SK-N-SH treated with all-trans-retinoic acid at 6 μM for 48 hours (cell line): ENCODE measurements around the gene SLC35F3.

Source experiments
- ATAC-seq: fragments of 200-7000 bp; cut with Tn5 transposase; 3 replicates; pipeline ENCODE4 v1.9.1; 2020; ENCODE audit warnings: mild to moderate bottlenecking, moderate library complexity
- ARNTL ChIP-seq: fragments of 450-650 bp; formaldehyde crosslinking; IDR thresholded peaks from 2 replicates; pipeline ENCODE4 v1.5.0; 2020; ENCODE audit warnings: low read depth, mild to moderate bottlenecking, moderate library complexity, borderline replicate concordance
- BACH2 ChIP-seq: fragments of 250-450 bp; sonication (Bioruptor Pico); IDR thresholded peaks from 2 replicates; pipeline ENCODE4 v1.9.0; 2021; ENCODE audit warnings: mild to moderate bottlenecking, borderline replicate concordance
- CSDC2 ChIP-seq: fragments of 250-450 bp; sonication (Bioruptor Pico); IDR thresholded peaks from 2 replicates; pipeline ENCODE4 v1.5.0; 2020; ENCODE audit warnings: mild to moderate bottlenecking, moderate library complexity
- ESRRG ChIP-seq: fragments of 250-450 bp; sonication (Bioruptor Pico); IDR thresholded peaks from 2 replicates; pipeline ENCODE4 v1.6.1; 2021; ENCODE audit warnings: mild to moderate bottlenecking
- GLIS3 ChIP-seq: fragments of 250-450 bp; sonication (Bioruptor Pico); IDR thresholded peaks from 2 replicates; pipeline ENCODE4 v1.5.0; 2020; ENCODE audit warnings: mild to moderate bottlenecking, moderate library complexity
- ISL1 ChIP-seq: fragments of 250-450 bp; sonication (Bioruptor Pico); IDR thresholded peaks from 2 replicates; pipeline ENCODE4 v2.1.2; 2022; ENCODE audit warnings: mild to moderate bottlenecking, moderate library complexity
- OSR1 ChIP-seq: fragments of 250-450 bp; sonication (Bioruptor Pico); IDR thresholded peaks from 2 replicates; pipeline ENCODE4 v1.8.0; 2022; ENCODE audit warnings: moderate library complexity, mild to moderate bottlenecking, inconsistent platforms
- PATZ1 ChIP-seq: fragments of 250-450 bp; sonication (Bioruptor Pico); IDR thresholded peaks from 2 replicates; pipeline ENCODE4 v1.8.0; 2020; ENCODE audit warnings: mild to moderate bottlenecking, moderate library complexity, borderline replicate concordance
- PPARA ChIP-seq: fragments of 250-450 bp; sonication (Bioruptor Pico); IDR thresholded peaks from 2 replicates; pipeline ENCODE4 v1.5.0; 2020; ENCODE audit warnings: mild to moderate bottlenecking, borderline replicate concordance
- RARB ChIP-seq: fragments of 250-450 bp; sonication (Bioruptor Pico); IDR thresholded peaks from 2 replicates; pipeline ENCODE4 v1.8.0; 2021; ENCODE audit warnings: mild to moderate bottlenecking, moderate library complexity
- SNAI2 ChIP-seq: fragments of 250-450 bp; sonication (Bioruptor Pico); IDR thresholded peaks from 2 replicates; pipeline ENCODE4 v1.5.0; 2020; ENCODE audit warnings: mild to moderate bottlenecking, moderate library complexity
- TCF4 ChIP-seq: fragments of 250-450 bp; sonication (Bioruptor Pico); IDR thresholded peaks from 2 replicates; pipeline ENCODE4 v1.8.0; 2021; ENCODE audit warnings: mild to moderate bottlenecking, moderate library complexity, borderline replicate concordance
- TOX ChIP-seq: fragments of 250-450 bp; sonication (Bioruptor Pico); IDR thresholded peaks from 2 replicates; pipeline ENCODE4 v1.8.0; 2021; ENCODE audit warnings: mild to moderate bottlenecking, moderate library complexity, borderline replicate concordance
- TSHZ2 ChIP-seq: fragments of 250-450 bp; sonication (Bioruptor Pico); IDR thresholded peaks from 2 replicates; pipeline ENCODE4 v1.5.0; 2020; ENCODE audit warnings: mild to moderate bottlenecking, moderate library complexity
- ZC3H10 ChIP-seq: fragments of 250-450 bp; sonication (Bioruptor Pico); IDR thresholded peaks from 2 replicates; pipeline ENCODE4 v1.5.1; 2021; ENCODE audit warnings: mild to moderate bottlenecking, moderate library complexity
- ZFP3 ChIP-seq: fragments of 250-450 bp; sonication (Bioruptor Pico); IDR thresholded peaks from 2 replicates; pipeline ENCODE4 v1.5.0; 2020; ENCODE audit warnings: mild to moderate bottlenecking, moderate library complexity
- ZFP30 ChIP-seq: fragments of 450-650 bp; formaldehyde crosslinking; IDR thresholded peaks from 2 replicates; pipeline ENCODE4 v1.5.0; 2022; ENCODE audit warnings: mild to moderate bottlenecking, moderate library complexity
- ZNF565 ChIP-seq: fragments of 450-650 bp; formaldehyde crosslinking; conservative IDR thresholded peaks from 2 replicates; pipeline ENCODE4 v1.5.0; 2020; ENCODE audit warnings: low read depth, mild to moderate bottlenecking, moderate library complexity
- ZNF70 ChIP-seq: fragments of 450-650 bp; formaldehyde crosslinking; IDR thresholded peaks from 2 replicates; pipeline ENCODE4 v1.5.0; 2020; ENCODE audit warnings: mild to moderate bottlenecking, moderate library complexity
- ZNF8 ChIP-seq: fragments of 450-650 bp; formaldehyde crosslinking; IDR thresholded peaks from 2 replicates; pipeline ENCODE4 v1.5.0; 2020; ENCODE audit warnings: mild to moderate bottlenecking, moderate library complexity
- TF ChIP-seq, protein P1 (sequence below): fragments of 250-450 bp; sonication (Bioruptor Pico); IDR thresholded peaks from 2 replicates; pipeline ENCODE4 v1.5.1; 2021; ENCODE audit warnings: mild to moderate bottlenecking, moderate library complexity
- TF ChIP-seq, protein P2 (sequence below): fragments of 250-450 bp; sonication (Bioruptor Pico); IDR thresholded peaks from 2 replicates; pipeline ENCODE4 v1.5.1; 2020; ENCODE audit warnings: low read depth, mild to moderate bottlenecking, moderate library complexity

SLC35F3 gene

DNA sequence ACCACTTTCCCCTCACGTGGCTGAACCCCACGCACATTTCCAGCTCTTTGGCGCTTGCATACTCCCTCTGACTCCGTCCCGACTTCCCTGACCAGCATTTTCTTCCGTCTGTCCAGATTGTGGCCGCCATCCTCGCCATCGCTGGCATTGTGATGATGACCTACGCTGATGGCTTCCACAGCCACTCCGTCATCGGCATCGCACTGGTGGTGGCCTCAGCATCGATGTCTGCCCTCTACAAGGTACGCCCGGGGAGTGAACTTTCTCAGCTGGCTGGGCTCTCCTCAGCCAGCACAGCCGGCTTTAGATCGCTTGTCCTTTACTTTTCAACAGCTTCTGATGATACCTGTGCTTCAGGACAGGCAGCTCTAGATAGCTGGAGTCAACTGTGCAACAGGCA is 412.0 kb downstream of the SLC35F3 start (continued):
- TF ChIP-seq ARNTL (CRISPR knock-in tag): no peak
- TF ChIP-seq ZFP3: no peak
- TF ChIP-seq, protein P1, sequence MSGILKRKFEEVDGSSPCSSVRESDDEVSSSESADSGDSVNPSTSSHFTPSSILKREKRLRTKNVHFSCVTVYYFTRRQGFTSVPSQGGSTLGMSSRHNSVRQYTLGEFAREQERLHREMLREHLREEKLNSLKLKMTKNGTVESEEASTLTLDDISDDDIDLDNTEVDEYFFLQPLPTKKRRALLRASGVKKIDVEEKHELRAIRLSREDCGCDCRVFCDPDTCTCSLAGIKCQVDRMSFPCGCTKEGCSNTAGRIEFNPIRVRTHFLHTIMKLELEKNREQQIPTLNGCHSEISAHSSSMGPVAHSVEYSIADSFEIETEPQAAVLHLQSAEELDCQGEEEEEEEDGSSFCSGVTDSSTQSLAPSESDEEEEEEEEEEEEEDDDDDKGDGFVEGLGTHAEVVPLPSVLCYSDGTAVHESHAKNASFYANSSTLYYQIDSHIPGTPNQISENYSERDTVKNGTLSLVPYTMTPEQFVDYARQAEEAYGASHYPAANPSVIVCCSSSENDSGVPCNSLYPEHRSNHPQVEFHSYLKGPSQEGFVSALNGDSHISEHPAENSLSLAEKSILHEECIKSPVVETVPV (CRISPR knock-in tag): no peak
- TF ChIP-seq RARB (CRISPR knock-in tag): no peak
- no peak for TF ChIP-seq OSR1
- no peak for TF ChIP-seq PATZ1

- ATAC-seq: no peak
- TF ChIP-seq BACH2 (CRISPR knock-in tag): no peak
- no peak for TF ChIP-seq ZFP30
- TF ChIP-seq ARNTL (CRISPR knock-in tag): no peak
- TF ChIP-seq ESRRG (CRISPR knock-in tag): no peak
- TF ChIP-seq ZNF565 (CRISPR knock-in tag): no peak
- TF ChIP-seq ZNF70 (CRISPR knock-in tag): no peak
- no peak for TF ChIP-seq ISL1 (CRISPR knock-in tag)
- no peak for TF ChIP-seq CSDC2 (CRISPR knock-in tag)
- TF ChIP-seq ZC3H10 (CRISPR knock-in tag): no peak
- TF ChIP-seq PATZ1: no peak
- TF ChIP-seq ZFP3: no peak
- no peak for TF ChIP-seq SNAI2
Observed at GRCh38 chr1:234316937-234317336, 412.5 kb downstream of the SLC35F3 start.

- TF ChIP-seq ZNF565 (CRISPR knock-in tag): no peak
- TF ChIP-seq ZC3H10 (CRISPR knock-in tag): no peak
- no peak for TF ChIP-seq ZNF70 (CRISPR knock-in tag)
- TF ChIP-seq PPARA (CRISPR knock-in tag): no peak
- TF ChIP-seq ESRRG (CRISPR knock-in tag): no peak
- TF ChIP-seq CSDC2 (CRISPR knock-in tag): no peak
- TF ChIP-seq, protein P2, sequence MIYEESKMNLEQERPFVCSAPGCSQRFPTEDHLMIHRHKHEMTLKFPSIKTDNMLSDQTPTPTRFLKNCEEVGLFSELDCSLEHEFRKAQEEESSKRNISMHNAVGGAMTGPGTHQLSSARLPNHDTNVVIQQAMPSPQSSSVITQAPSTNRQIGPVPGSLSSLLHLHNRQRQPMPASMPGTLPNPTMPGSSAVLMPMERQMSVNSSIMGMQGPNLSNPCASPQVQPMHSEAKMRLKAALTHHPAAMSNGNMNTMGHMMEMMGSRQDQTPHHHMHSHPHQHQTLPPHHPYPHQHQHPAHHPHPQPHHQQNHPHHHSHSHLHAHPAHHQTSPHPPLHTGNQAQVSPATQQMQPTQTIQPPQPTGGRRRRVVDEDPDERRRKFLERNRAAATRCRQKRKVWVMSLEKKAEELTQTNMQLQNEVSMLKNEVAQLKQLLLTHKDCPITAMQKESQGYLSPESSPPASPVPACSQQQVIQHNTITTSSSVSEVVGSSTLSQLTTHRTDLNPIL (CRISPR knock-in tag): no peak
- no peak for TF ChIP-seq BACH2 (CRISPR knock-in tag)
- TF ChIP-seq RARB (CRISPR knock-in tag): no peak
- no peak for TF ChIP-seq ZNF8 (CRISPR knock-in tag)
- no peak for ATAC-seq
Observed at GRCh38 chr1:234320069-234320468, 415.6 kb downstream of the SLC35F3 start.

DNA sequence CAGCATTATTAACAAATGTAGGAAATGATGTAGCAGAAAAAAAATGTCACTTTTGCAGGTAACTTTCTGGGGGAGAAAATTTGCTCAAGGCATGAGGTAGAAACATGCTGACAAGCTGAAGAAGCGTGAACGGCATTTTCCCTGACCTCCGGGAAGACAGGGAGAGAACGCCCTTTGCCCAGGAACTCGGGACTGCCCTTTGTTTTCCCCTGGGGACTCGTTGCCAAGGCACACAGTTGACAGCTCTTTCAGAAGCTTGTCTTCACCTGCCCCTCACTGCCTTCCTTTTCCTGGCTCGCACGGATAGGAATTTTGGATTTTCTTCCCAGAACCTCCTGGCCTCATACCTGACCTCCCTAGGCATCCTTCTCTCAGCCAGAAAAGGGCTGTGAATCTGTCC is 416.1 kb downstream of the SLC35F3 start:
- TF ChIP-seq TSHZ2 (CRISPR knock-in tag) (no peak), ZNF70 (CRISPR knock-in tag) (no peak), TOX (CRISPR knock-in tag) (no peak), CSDC2 (CRISPR knock-in tag) (no peak), ZNF8 (CRISPR knock-in tag) (no peak), ZFP30 (no peak), SNAI2 (no peak), BACH2 (CRISPR knock-in tag) (no peak), PPARA (CRISPR knock-in tag) (no peak), ISL1 (CRISPR knock-in tag) (no peak), RARB (CRISPR knock-in tag) (no peak), OSR1 (no peak), ESRRG (CRISPR knock-in tag) (no peak), TCF4 (CRISPR knock-in tag) (no peak), ZFP3 (no peak), GLIS3 (CRISPR knock-in tag) (no peak)
- TF ChIP-seq, protein P1 (CRISPR knock-in tag): no peak
- ATAC-seq: no peak
